Left renal cortex interstitium (tissue), 4 donors: ENCODE measurements around the gene C15orf40. TPM values are rescaled to one million over a fixed set of nuclear protein-coding genes. Genes with fewer than 3 reads are reported as not detected.

Experiments used
- DNase-seq, 4 donors: peaks; one replicate each; pipeline ENCODE4 v3.0.0-alpha.2; 2013; ENCODE audit warnings: low read depth in 4 of 4, low spot score in 2 of 4, missing footprints in 1 of 4
- polyA plus RNA-seq, 4 donors: library from polyadenylated mRNA; unstranded; fragments of 120-200 nt; gene quantifications; one replicate each; pipeline ENCODE4 v1.2.1, GENCODE V29; 2013; ENCODE audit not compliant: insufficient read length in 4 of 4

The C15orf40 gene
- polyA plus RNA-seq, 4 donors: 27.9 to 37.6 (median 28.4) TPM

DNA sequence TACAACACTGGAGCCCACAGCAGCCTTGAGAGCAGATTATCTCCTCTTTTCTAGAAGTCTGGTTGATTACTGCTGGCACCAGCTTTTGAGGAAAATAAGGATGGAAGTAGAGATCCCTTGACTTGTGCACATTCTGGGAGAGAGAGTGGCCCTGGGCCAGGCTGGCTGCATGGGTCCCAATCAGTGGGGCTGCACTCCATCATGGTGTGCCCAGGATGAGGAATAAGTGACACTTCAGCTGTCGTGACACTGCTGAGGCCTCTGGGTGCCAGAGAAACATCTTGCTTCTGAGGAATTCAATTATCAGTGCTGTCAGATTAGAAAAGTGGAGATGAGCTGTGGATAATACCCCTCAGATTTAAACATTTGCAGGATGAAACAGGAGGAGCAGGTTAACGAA, 16.4 kb downstream of the C15orf40 start:
- DNase-seq: no peak

DNA sequence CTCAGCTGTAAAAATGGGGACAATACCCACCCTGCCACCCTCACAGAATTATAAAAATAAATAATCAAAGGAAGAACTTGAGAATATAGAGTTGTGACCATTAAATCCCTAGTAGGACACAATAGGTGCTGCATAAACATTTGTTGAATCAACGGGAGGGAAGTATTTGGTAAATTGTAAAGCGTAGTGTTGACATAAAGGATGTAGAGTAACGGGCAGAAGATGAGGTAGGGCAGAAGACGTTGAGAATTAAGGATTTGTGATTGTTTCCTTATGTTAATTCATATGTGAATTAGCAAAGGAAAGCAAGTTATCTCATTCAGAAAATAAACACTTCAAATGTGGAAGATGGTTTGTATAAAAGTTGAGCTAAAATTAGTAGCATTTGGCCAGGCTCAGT, 18.3 kb downstream of the C15orf40 start:
- DNase-seq: no peak

DNA sequence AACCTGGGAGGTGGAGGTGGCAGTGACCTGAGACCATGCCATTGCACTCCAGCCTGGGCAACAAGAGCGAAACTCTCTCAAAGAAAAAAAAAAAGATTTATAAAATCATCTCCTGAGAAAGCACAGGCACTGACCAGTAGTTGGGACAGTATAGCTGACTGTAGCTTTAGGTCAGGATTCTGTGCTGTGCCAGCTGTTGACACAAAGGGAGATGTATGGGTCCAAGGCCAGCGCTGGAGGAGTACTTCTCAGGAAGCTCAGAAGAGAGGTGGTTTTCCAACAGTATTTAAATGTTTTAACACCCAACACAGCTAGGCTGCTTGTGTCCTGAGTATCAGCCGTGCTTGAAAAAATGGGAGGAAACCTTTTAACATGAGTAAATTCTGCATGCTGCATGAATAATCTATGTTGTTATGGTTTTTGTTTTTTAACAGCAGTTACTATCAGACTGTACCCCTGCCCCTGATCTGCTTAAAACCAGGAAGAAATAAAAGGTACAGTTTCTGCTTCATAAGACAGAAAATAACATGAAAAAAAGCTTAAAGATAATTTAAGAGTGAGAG, 18.9 kb downstream of the C15orf40 start:
- DNase-seq: no peak

DNA sequence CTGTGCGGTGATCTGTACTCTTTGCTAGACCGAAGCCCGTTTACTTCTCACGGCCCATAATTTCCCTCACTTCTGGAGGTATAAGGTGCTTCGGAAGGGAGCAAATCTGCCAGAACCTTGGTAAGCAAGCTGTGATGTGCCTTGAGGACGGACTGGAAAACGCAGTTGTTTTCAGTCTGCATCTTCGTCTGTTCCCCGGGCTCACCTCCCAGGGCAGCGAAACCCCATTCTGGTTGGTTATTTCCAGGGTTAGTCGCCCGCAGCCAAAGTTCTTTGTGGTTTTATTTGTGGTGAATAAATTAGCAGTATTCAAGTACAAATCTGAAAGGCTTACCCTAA, 25.0 kb downstream of the C15orf40 start:
- no peak for DNase-seq

DNA sequence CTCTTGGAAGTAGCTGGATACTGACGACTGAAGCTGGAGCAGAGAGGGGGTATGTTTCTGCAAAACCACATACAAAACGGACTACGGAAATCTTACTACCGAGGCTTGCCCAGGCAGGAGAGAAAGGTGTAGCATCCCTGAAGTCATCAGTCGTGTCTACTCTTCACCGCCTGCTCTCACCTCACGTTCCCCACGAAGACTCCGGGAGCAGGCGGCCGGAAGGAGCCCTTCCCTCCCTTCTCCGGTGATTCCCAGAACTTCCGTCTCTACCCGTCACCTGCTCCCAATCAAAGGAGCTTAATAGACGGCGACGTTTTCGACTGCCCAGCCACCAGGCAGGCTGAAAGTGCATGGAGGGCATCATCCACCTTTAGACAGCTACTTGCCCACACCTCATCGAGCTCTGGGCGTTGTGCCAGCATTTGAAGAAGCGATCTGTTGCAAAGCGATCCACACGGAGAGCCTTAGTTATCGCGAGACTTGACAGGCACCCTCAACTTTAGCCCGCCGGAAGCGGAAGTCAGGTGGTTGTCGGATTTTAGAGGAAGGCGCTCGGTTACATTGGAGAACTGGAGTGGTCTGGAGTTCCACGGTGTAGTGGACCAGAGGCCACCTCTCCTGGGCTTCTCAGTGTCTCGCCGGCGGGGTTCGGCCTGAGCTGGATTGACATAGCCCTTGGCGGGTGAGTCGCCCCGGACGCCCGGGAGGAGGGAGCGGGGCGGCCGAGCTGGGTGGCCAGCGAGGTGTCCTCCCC, 25.6 kb downstream of the C15orf40 start, which contains the start of gene RAMAC:
Gene RAMAC (plus strand): TSS at position 523 of the 754 bp plus-strand sequence. CDS start 2,809 bp downstream, outside the sequence.
- DNase-seq: peak; percentile 92 to 97 (median 96)

DNA sequence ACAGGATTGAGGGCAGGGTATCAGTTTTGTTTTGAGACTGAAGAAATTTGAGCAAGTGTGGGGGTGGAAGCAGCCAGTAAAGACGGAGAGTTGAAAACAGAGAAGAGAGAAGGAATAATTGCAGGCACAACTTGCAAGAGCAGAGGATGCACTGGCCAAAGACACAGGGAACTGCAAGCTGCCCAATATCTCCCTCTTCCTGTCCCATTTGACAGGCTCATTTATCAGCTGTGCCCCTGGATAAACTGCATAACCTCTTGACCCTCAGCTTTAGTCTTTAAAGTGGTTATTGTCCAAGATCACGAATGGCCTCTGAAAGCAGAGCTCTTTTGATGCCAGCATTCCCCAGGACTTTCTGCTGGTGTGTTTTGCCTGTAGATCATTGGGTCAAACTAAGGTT, 30.5 kb downstream of the C15orf40 start:
- no peak for DNase-seq

DNA sequence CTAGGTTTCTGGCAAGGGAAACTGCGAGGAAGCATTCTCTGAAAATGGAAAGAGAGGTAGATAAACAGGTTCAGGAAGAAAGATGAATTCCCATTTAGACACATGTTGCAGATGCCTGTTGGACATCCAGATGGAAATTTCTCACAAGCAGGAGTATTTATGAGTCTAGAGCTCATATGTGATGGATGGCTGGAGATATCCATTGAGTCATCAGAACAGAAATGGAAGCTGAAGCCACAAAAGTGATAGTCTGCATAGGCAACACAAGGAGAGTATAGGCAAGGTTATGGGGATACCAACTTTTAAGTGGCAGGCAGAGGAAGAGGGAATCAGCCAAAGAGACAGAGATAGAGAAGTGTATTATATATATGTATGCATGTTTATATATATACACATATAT, 31.7 kb downstream of the C15orf40 start:
- no peak for DNase-seq

DNA sequence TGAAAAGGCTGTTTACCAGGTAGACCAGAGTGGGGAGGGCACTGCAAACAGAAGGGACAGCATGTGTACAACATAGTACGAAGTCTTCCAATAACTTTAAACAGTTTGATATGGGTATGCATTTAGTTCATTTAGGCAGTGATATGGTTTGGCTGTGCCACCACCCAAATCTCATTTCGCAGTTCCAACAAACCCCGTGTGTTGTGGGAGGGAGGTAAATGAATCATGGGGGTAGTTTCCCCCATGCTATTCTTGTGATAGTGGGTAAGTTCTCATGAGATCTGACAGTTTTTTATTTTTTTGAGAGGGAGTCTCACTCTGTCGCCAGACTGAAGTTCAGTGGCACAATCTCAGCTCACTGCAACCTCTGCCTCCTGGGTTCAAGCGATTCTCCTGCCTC, 33.0 kb downstream of the C15orf40 start:
- no peak for DNase-seq

DNA sequence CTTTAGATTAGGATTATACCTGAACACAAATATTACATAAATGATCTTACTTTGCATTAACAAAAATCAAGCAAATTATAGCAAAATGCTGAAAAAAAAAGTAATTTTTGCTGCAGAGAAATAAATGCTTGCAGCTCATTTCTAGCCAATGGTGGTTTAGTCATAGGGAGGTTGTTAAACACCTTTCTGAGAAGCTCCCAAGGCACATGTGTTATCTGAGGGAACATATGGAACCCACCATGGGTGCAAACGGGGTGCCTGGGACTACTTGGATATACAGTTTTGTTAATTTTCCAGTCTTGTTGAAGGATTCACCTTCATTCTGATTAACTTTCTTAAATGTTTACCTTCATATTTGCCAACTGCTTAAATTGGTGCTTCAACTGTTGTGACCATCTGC, 34.4 kb downstream of the C15orf40 start:
- DNase-seq: no peak

DNA sequence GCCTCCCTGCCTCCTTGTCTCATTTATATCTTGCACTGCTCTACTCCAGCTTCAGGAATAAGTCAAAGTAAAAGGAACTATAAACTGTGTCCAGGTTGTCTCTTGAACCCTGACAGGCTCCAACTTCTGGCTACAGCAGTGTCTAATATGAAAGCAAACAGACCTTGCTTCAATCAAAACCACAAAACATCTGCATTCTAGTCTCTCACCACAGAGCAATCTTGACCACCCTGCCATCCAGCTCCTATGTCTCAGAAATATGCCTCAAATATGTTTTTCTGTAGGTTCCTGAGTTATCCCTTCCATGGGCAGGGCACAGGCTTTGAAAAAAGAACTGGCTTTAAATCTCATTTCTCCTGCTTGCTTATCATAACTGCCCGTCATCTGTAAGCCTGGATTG, 38.4 kb downstream of the C15orf40 start:
- DNase-seq: no peak

DNA sequence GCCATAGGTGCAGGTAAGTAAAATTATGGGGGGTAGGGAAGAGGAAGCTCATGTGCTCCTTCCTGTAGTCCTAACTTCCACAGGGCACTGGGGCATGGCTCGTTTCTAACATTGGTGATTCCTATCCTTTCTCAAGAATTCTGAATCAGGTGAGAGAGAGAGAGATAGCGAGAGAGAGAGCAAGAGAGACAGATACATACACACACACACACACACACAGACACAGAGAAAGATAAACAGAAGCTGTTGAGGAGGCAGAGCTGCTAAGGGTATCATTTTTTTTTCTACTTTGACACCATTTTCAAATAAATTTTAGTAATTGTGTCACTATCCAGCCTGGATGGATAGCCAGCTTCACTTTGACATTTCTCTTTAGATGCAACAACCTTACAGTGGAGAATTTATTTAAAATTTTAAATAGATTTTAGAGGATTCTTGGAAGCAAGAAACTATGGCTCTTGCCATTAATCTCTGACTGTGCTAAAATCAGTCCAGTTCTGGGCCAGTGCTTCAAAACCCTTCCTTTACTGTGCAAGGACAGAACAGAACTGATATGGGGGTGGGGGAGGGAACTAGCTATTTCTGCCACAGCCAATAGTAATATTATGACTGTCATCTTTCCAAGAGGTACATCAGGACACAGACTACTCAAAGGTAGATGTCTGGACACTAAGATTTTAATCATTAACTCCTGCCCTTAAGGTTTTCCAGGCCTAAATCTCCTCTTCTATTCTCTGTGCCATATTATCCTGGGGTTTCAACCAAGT, 40.0 kb downstream of the C15orf40 start:
- no peak for DNase-seq

DNA sequence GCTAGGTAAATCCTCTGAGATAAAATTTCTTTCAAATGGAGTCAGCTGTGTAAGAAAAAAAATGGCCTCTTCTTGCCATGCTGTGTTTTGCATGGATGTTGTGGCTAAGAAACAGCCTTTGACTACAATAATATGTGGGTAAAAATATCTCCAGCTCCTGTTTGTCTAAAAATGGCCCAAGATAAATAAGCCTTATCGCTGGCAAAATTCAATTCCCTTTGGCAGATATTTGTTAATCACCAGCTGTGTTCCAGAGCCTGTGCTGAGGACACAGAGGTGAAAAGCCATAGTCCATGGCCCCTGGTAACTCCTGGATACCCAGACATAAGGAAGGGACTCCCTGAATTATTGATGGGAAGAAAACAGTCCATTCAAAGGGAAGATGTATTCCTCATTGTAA, 40.7 kb downstream of the C15orf40 start:
- no peak for DNase-seq

DNA sequence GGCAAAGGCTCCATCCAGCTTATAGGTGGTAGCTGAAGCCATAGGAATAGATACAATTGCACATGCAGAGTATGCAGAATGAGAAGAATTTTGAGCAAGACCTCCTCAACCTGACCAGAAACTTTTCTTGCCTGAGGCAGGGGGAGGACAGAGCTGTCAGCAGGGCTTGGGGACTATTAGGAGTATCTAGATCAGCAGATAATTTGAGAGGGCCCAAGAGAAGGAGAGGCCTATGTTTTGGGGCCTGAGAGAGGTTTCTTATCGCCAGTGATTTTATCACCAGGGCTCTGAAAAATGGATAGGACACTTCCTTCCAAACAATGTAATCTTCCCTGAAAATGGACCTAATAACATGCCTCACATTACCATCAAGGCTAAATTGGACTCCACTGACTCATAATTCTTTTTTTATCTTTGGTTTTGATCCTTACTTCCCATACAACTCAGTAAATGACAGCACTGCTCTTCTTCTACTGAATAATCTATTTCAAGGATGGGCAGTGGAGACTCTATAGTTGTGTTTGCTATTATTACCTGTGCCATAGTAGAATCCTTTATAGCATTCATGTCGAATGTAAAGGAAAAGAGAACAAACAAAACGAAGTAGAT, 41.3 kb downstream of the C15orf40 start:
- DNase-seq: no peak

DNA sequence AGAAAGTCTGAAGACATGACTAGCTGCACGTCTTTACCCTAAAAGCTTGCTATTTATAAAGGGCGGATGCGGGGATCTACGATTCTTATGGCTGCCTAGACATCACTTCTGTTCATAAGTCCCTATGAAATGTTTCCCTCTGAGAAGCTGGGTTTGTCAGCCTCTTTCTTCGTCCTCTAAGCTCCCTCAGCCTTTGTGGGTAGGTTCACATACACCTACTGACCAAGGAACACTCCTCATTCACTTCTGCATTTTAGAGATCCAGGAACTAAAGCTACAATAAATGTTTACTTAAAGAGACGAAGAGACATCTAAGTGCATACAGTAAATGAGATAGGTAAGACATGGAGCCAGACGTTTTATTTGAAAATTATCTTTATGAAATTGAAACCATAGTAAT, 42.1 kb downstream of the C15orf40 start:
- DNase-seq: no peak

DNA sequence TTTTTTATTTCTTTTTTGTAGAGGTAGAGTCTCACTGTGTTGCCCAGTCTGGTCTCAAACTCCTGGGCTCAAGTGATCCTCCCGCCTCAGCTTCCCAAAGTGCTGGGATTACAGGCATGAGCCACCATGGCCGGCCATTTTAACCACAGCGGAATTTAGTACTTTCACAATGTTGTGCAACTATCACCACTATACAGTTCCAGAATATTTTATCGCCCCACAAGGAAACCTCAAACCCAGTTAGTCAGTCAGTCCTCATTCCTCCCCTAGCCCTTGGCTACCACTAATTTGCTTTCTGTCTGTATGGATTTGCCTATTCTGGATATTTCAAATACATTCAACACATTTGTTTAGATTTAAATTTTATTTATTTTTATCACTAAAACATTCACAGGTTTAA, 43.4 kb downstream of the C15orf40 start:
- no peak for DNase-seq

DNA sequence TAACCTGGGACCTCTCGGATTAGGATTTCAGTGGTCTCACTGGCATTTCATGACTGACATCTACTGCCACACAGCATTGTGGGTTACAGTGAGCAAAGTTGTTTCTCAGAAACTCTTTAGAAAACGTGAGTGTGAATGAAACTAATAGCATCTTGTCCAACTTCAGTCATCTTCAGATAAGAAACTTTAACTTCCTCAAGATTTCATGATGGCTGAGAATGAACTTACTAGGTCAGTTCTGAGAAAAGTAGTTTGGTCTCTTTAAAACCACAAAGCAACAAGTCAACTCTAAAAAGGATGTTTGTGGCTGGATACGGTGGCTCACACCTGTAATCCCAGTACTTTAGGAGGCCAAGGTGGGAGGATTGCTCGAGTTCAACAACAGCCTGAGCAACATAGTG, 44.8 kb downstream of the C15orf40 start:
- DNase-seq: no peak

DNA sequence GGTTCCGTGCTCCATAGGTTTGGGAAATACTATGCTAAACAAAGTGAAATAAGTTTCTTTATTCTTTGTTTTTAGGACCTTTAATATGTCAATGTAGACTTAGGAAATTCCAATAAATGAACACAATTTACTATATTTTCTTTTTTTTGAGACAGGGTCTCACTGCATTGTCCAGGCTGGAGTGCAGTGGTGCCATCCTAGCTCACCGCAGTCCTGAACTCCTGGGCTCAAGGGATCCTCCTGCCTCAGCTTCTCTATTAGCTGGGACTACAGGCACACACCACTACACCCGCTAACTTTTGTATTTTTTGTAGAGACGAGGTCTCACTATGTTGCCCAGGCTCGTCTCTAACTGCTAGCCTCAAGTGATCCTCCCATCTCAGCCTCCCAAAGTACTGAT, 46.5 kb downstream of the C15orf40 start:
- no peak for DNase-seq

DNA sequence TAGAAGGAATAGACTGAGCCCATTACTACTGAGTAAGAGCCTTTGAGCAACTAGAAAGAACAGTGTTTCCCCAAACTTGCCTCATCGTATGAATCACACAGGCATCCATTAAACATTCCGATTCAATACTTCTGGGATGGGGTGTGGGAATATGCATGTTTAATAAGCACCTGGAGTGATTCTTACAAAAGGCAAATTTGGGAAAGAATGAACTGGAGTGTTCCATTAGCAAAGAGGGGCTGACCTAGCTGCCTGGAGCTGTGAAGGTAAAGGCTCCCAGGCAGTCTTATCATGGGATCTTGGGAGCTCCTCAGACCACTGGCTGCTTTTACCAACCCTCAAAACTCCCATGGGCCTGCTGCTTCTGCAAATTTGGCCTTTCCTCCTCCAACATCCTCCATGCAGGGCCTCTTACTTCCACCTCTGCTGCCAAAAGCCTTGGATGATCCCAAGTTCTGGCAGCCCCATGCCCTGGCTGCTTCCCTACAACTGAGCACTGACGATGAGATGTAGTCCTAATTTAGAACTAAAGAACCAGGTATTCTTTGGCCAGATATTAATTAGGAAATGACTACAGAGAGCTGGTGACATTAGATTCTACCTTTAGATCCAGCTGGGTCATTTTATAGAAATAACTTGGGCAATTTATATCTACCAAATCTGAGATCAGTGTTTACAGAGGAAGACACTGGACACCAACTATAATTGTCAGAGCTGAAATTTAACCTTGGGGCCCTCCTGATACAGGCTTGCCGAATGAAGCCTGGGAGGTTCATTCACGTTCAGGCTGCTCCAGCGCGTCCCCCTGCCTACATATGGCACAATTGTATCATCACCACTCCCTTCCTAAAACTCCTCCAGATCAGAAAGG, 47.7 kb downstream of the C15orf40 start:
- no peak for DNase-seq

DNA sequence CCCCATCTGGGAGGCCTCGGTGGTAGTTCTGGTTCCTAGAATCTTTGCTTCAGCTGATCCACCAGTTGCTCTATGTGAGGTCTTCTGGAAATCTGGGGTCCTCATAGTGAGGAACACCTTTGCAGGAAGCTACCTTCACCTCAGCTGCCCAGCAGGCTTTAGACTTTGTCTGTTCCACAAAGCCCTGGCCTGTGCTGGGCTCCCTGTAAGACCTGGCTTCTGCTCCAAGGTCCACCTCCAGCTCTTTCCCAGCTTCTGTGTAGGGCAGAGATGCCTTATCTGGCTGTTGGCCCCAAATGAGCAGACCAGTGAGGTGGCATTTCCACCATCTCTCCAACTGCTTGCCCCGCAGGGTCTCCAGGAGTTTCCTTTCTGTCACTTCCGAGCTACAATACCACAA, 50.7 kb downstream of the C15orf40 start:
- no peak for DNase-seq

DNA sequence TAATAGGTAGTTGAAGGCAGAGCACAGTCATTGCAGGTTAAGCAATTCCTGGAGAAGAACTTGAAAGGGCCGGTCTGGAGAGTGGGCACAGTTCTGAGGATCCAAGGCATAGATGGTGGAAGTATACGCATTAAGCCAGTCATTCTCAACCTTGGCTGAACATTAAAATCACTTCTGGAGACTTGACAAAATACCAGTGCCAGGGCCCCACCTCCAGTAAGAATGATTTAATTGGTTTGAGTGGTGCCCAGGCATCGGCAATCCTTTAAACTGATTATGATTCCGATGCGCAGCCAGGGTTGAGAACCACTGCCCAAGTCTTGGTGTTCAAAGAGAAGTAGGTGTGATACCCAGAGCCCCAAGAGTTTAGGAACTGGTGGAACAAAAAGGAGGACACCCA, 52.0 kb downstream of the C15orf40 start:
- DNase-seq: no peak

DNA sequence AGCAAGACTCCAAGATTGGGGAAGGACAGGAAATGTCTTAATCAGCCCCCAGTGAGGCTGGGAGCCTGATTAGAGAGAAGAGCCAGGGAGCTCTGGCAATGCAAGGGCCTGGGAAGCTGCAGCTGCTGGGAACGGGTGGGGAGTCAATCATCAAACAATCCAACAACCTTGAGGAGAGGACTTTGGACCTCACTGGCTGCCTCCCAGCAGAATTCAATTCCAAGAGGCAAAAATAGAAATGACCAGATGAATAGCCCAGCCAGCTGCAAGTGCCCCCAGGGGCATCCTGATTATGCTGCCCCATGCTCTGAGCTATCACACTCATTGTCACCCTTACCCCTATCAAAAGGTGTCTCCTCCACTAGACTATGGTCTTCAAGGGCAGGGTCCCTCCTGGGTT, 52.8 kb downstream of the C15orf40 start:
- no peak for DNase-seq
